ENCODE results near the gene IGF2BP2. TPM values are rescaled to one million over a fixed set of nuclear protein-coding genes. Genes with fewer than 3 reads are reported as not detected.

Gene IGF2BP2
- total RNA-seq, 1 experiment from 2014 or later, result 66.2 TPM

DNA sequence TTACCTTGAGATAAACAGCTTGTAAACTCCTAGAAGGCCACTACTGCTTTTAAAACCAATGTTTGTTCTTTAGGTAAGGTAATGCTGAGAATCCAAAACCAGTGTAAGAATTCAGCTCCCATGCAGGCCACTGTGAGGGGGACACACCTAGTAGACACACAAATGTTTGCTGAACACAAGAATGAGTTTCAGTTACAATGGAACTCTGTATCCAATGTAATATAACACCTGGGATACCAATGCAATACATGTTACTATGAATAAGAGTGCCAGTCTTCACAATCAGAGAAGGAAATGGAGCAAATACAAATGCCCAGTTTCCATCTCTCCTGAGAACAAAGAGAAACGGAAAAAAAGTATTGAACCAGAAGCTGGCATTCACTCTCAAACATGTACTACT lies 65.9 kb downstream of the IGF2BP2 start:
- intact Hi-C loops (cut with micrococcal nuclease; ENCODE audit: unreplicated experiment), result no loop called here

GRCh38 chr3:185757176-185757575 lies 67.7 kb downstream of the IGF2BP2 start:
- POLR2A ChIA-PET (ENCODE audit: low non-redundant PET), result no interaction called here
- no TSS peak for BruUV-seq (replicated peaks)

More for the DNA sequence above, 65.9 kb downstream of the IGF2BP2 start:
- Histone ChIP-seq H3K36me3 (ENCODE audit: insufficient read depth, low read length, poor library complexity, severe bottlenecking) (peaks cover 11% of the 10 kb centered on the region), H3K27me3 (replicated peaks; ENCODE audit: insufficient read depth, low read depth, low read length, poor library complexity) (no peaks in the 10 kb centered on the region), H3K9me3 (ENCODE audit: low read depth, low read length, poor library complexity, severe bottlenecking) (no peaks in the 10 kb centered on the region), H3K4me1 (ENCODE audit: insufficient read depth, low read length, poor library complexity, severe bottlenecking) (peaks cover 40% of the 10 kb centered on the region), H3K4me3 (ENCODE audit: low read depth, low read length, poor library complexity, severe bottlenecking) (no peak overlapping the region), H3K27ac (ENCODE audit: low read depth, low read length, poor library complexity, severe bottlenecking) (no peak overlapping the region)
- no peak for TF ChIP-seq EZH2 (IDR thresholded peaks at IDR 0.05; ENCODE audit: borderline replicate concordance, low read depth, low read length, poor library complexity, severe bottlenecking)
- no peak for TF ChIP-seq CTCF (conservative IDR thresholded peaks at IDR 0.05; ENCODE audit: low read depth, low read length)
- POLR2A ChIA-PET (ENCODE audit: low non-redundant PET), result no interaction called here
- DNase-seq (ENCODE audit: low spot score), result no peak
- CTCF ChIA-PET, result no interaction called here
- BruUV-seq (replicated peaks), result no TSS peak

GRCh38 chr3:185756477-185756876 lies 68.4 kb downstream of the IGF2BP2 start:
- POLR2A ChIA-PET (ENCODE audit: low non-redundant PET), result no interaction called here
- H3K27ac ChIP-seq (ENCODE audit: low read depth, low read length, poor library complexity, severe bottlenecking), result no peak overlapping the region
- TF ChIP-seq EZH2 (IDR thresholded peaks at IDR 0.05; ENCODE audit: borderline replicate concordance, low read depth, low read length, poor library complexity, severe bottlenecking), result no peak
- TF ChIP-seq CTCF (conservative IDR thresholded peaks at IDR 0.05; ENCODE audit: low read depth, low read length), result no peak
- CTCF ChIA-PET, result interaction anchor here (1.1 kb wide), 1 partner anchor 23 kb away, joined by 4 read pairs; no protein-coding TSS in a partner anchor
- H3K27me3 ChIP-seq (replicated peaks; ENCODE audit: insufficient read depth, low read depth, low read length, poor library complexity), result no peaks in the 10 kb centered on the region
- DNase-seq (ENCODE audit: low spot score), result no peak
- no peak overlapping the region for H3K4me3 ChIP-seq (ENCODE audit: low read depth, low read length, poor library complexity, severe bottlenecking)
- H3K9me3 ChIP-seq (ENCODE audit: low read depth, low read length, poor library complexity, severe bottlenecking), result no peaks in the 10 kb centered on the region
- peaks cover 22% of the 10 kb centered on the region for H3K4me1 ChIP-seq (ENCODE audit: insufficient read depth, low read length, poor library complexity, severe bottlenecking)
- peaks cover 11% of the 10 kb centered on the region for H3K36me3 ChIP-seq (ENCODE audit: insufficient read depth, low read length, poor library complexity, severe bottlenecking)
- intact Hi-C loops (cut with micrococcal nuclease; ENCODE audit: unreplicated experiment), result no loop called here
- no TSS peak for BruUV-seq (replicated peaks)

More at GRCh38 chr3:185757176-185757575, 67.7 kb downstream of the IGF2BP2 start:
- no peaks in the 10 kb centered on the region for H3K9me3 ChIP-seq (ENCODE audit: low read depth, low read length, poor library complexity, severe bottlenecking)
- H3K27me3 ChIP-seq (replicated peaks; ENCODE audit: insufficient read depth, low read depth, low read length, poor library complexity), result no peaks in the 10 kb centered on the region
- intact Hi-C loops (cut with micrococcal nuclease; ENCODE audit: unreplicated experiment), result no loop called here
- TF ChIP-seq EZH2 (IDR thresholded peaks at IDR 0.05; ENCODE audit: borderline replicate concordance, low read depth, low read length, poor library complexity, severe bottlenecking), result no peak
- DNase-seq (ENCODE audit: low spot score), result no peak
- no peak overlapping the region for H3K4me3 ChIP-seq (ENCODE audit: low read depth, low read length, poor library complexity, severe bottlenecking)
- peaks cover 11% of the 10 kb centered on the region for H3K36me3 ChIP-seq (ENCODE audit: insufficient read depth, low read length, poor library complexity, severe bottlenecking)
- peaks cover 25% of the 10 kb centered on the region for H3K4me1 ChIP-seq (ENCODE audit: insufficient read depth, low read length, poor library complexity, severe bottlenecking)
- CTCF ChIA-PET, result interaction anchor here (1.1 kb wide), 1 partner anchor 24 kb away, joined by 4 read pairs; no protein-coding TSS in a partner anchor
- H3K27ac ChIP-seq (ENCODE audit: low read depth, low read length, poor library complexity, severe bottlenecking), result no peak overlapping the region

GRCh38 chr3:185754920-185755319 lies 69.9 kb downstream of the IGF2BP2 start:
- intact Hi-C loops (cut with micrococcal nuclease; ENCODE audit: unreplicated experiment), result no loop called here
- Histone ChIP-seq H3K36me3 (ENCODE audit: insufficient read depth, low read length, poor library complexity, severe bottlenecking) (peaks cover 11% of the 10 kb centered on the region), H3K27me3 (replicated peaks; ENCODE audit: insufficient read depth, low read depth, low read length, poor library complexity) (no peaks in the 10 kb centered on the region), H3K27ac (ENCODE audit: low read depth, low read length, poor library complexity, severe bottlenecking) (no peak overlapping the region), H3K4me1 (ENCODE audit: insufficient read depth, low read length, poor library complexity, severe bottlenecking) (peaks cover 11% of the 10 kb centered on the region), H3K4me3 (ENCODE audit: low read depth, low read length, poor library complexity, severe bottlenecking) (no peak overlapping the region), H3K9me3 (ENCODE audit: low read depth, low read length, poor library complexity, severe bottlenecking) (no peaks in the 10 kb centered on the region)
- TF ChIP-seq CTCF (conservative IDR thresholded peaks at IDR 0.05; ENCODE audit: low read depth, low read length) (no peak), EZH2 (IDR thresholded peaks at IDR 0.05; ENCODE audit: borderline replicate concordance, low read depth, low read length, poor library complexity, severe bottlenecking) (no peak)
- no TSS peak for BruUV-seq (replicated peaks)
- ChIA-PET POLR2A (ENCODE audit: low non-redundant PET) (no interaction called here), CTCF (no interaction called here)
- DNase-seq (ENCODE audit: low spot score), result no peak

Measured in A673 (cell line).